ENCODE measurements around the gene ROBO2. TPM values are rescaled to one million over a fixed set of nuclear protein-coding genes. Genes with fewer than 3 reads are reported as not detected.

ROBO2 gene
- total and polyA plus RNA-seq, 11 donors, result 0.04 to 0.93 (median 0.06) TPM; not detected in 6

DNA sequence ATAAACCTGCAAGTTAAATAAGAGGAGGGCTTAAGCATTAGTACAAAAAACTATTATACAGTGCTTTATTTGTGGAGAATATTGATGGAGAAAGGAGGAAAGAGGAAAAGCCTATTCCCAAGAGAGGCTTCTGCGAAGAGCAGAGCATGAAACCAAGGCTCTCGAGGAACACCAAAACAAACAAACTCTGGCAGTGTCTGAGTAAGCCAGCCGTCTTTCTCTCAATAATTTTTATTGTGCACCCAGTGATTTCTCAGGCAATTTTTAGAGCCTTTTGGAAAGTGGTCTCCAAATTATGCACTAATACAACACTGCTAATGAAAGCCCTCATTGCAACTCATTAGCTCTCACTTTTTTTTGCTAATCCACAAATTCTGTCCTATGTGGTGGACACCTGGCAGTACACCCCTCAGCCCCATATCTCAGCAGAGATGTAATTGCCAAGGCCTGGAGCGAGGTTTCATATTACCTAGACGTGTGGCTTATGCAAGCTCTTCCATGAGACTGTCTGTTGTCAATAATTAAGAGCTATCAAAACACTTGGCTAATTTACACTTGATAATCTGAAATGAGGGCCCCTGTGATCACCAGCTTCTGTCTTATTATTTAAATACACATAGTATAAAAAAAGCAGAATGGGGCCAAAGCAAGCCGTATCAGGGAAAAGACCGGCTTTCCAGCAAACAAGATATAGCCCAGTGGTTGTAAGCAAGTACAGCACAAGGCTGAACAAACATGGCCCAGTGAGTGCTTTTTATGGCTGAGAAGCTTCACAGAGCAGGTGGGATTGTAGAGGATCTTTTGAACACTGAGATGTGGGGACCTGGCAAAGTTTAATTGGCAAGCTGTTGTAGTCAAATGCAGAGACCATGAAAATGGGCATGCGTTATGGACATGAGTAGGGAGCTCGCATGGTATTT lies 216.9 kb downstream of the ROBO2 start:
- WGBS, 4 donors, result 52 to 65% (median 63%) methylated on average over 9 of the region's 9 CpGs
- no peaks in the 10 kb centered on the region for H3K9me3 ChIP-seq
- H3K27ac ChIP-seq, result no peak overlapping the region
- intact Hi-C loops (cut with DNase I), result loop anchor here in 6 of 10 donors (2.0 to 10.0 kb wide), 3 partner anchors 218 to 1388 kb away; no protein-coding TSS in a partner anchor
- H3K4me3 ChIP-seq, result no peak overlapping the region
- H3K27me3 ChIP-seq, result no peaks in the 10 kb centered on the region
- no peak for TF ChIP-seq POLR2A (IDR thresholded peaks at IDR 0.05)
- TF ChIP-seq, protein P1, sequence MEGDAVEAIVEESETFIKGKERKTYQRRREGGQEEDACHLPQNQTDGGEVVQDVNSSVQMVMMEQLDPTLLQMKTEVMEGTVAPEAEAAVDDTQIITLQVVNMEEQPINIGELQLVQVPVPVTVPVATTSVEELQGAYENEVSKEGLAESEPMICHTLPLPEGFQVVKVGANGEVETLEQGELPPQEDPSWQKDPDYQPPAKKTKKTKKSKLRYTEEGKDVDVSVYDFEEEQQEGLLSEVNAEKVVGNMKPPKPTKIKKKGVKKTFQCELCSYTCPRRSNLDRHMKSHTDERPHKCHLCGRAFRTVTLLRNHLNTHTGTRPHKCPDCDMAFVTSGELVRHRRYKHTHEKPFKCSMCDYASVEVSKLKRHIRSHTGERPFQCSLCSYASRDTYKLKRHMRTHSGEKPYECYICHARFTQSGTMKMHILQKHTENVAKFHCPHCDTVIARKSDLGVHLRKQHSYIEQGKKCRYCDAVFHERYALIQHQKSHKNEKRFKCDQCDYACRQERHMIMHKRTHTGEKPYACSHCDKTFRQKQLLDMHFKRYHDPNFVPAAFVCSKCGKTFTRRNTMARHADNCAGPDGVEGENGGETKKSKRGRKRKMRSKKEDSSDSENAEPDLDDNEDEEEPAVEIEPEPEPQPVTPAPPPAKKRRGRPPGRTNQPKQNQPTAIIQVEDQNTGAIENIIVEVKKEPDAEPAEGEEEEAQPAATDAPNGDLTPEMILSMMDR (IDR thresholded peaks at IDR 0.05), result no peak
- no peaks in the 10 kb centered on the region for H3K4me1 ChIP-seq
- ATAC-seq (no peak), DNase-seq (no peak)
- no peaks in the 10 kb centered on the region for H3K36me3 ChIP-seq

DNA sequence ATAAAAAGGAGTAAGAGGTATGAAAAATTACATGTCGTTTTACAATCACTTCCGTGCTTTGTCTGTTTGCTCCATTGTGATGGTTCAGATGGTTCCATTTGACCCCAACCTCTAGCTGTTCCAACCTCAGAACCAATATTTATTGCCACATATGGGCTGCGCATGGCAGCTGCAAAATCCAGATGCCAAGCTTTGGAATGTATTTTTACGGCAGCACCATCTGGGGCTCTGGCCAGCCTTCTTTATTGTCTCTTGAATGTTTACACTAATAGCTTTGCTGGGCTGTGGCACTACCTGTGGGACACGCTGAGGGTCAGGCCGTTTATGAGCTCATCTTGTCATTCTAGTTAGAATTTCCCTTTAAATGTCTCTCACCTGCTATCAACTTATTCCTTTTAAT lies 219.8 kb downstream of the ROBO2 start:
- H3K36me3 ChIP-seq, result no peaks in the 10 kb centered on the region
- no peaks in the 10 kb centered on the region for H3K27me3 ChIP-seq
- no peak for ATAC-seq
- no peaks in the 10 kb centered on the region for H3K9me3 ChIP-seq
- intact Hi-C loops (cut with DNase I), result loop anchor here in 5 of 10 donors (5.0 to 10.0 kb wide), 2 partner anchors 222 to 1385 kb away; no protein-coding TSS in a partner anchor
- WGBS, 4 donors, result 82 to 89% (median 88%) methylated on average over 6 of the region's 6 CpGs
- H3K27ac ChIP-seq, result no peak overlapping the region
- TF ChIP-seq POLR2A (IDR thresholded peaks at IDR 0.05), result no peak
- TF ChIP-seq, protein P1 (IDR thresholded peaks at IDR 0.05), result no peak
- DNase-seq, result no peak
- H3K4me1 ChIP-seq, result no peaks in the 10 kb centered on the region
- H3K4me3 ChIP-seq, result no peak overlapping the region

DNA sequence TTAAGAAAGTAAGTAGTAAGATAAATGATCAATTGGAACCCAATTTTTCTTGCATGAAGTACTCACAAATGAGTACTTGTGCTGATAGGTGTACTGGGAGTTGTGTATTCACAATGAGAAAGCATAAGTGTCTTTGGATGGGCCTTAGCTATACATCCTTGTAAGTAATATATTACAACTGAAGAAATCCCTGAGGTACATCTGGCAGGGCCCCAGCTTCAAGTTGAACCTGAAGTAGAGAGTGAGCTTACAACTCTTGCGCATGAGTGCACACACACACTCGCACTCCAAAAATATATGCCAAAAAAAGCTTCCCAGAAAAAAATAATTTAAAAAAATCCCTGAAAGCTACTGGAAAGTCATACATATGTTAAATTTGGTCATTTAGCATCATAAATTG lies 222.5 kb downstream of the ROBO2 start:
- TF ChIP-seq, protein P1 (IDR thresholded peaks at IDR 0.05), result no peak
- TF ChIP-seq POLR2A (IDR thresholded peaks at IDR 0.05), result no peak
- no peaks in the 10 kb centered on the region for H3K4me1 ChIP-seq
- DNase-seq (no peak), ATAC-seq (no peak)
- H3K27ac ChIP-seq, result no peak overlapping the region
- WGBS, 4 donors, result 88 to 92% (median 88%) methylated on average over 2 of the region's 2 CpGs
- intact Hi-C loops (cut with DNase I), result no loop called here
- no peaks in the 10 kb centered on the region for H3K27me3 ChIP-seq
- H3K36me3 ChIP-seq, result no peaks in the 10 kb centered on the region
- H3K9me3 ChIP-seq, result no peaks in the 10 kb centered on the region
- H3K4me3 ChIP-seq, result no peak overlapping the region

DNA sequence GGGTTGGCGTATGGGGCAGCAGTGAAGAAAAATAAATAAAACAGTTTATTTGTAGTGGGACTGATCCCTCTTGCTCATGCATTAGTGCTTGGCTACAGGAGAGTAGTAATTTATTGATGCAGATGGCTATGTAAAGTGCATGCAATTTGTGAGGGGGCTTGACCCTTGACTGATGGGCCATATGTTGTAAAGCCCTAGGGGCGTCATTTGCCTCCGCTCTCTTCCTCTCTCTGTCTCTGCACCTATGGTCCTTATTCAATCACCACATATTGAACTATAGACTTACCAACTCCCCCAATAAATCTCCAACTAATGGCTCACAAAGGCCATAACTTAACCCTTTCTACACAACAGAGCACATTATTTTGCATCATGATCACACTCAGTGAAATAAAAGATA lies 227.7 kb downstream of the ROBO2 start:
- no peaks in the 10 kb centered on the region for H3K36me3 ChIP-seq
- no peak overlapping the region for H3K4me3 ChIP-seq
- no peak overlapping the region for H3K27ac ChIP-seq
- TF ChIP-seq, protein P1 (IDR thresholded peaks at IDR 0.05), result no peak
- DNase-seq (no peak), ATAC-seq (no peak)
- H3K9me3 ChIP-seq, result no peaks in the 10 kb centered on the region
- H3K27me3 ChIP-seq, result no peaks in the 10 kb centered on the region
- no peaks in the 10 kb centered on the region for H3K4me1 ChIP-seq
- intact Hi-C loops (cut with DNase I), result no loop called here
- 91 to 95% (median 93%) methylated on average over 3 of the region's 3 CpGs for WGBS, 4 donors

Data from heart left ventricle (tissue), 16 donors.